ENCODE measurements around the gene SEMG2. TPM values are rescaled to one million over a fixed set of nuclear protein-coding genes. Genes with fewer than 3 reads are reported as not detected.

The SEMG2 gene
- total and polyA plus RNA-seq, 12 donors, result not detected

DNA sequence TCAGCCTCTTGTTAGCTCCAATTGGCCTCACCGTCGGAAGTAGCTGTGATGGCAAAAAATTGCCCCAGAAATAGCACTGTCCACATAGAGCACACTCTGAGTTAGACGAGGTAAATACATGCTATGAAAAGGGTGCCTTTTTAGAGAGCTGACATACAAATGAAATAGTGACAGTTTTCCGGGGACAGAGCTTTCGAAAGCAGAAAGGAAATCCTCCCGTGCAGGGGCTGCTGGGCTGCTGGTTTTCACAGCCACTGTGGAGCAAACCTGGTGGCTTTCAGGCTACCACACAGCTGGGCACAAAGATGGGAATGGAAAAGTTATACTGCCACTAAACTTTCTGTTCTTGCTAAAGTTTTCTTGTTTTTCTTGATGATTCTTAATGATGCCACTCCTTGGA lies 24.9 kb downstream of the SEMG2 start:
- peaks cover 27% of the 10 kb centered on the region for H3K27me3 ChIP-seq
- intact Hi-C loops (cut with DNase I), result no loop called here
- no peaks in the 10 kb centered on the region for H3K9me3 ChIP-seq (replicated peaks in 1 of 3)
- TF ChIP-seq, protein P1, sequence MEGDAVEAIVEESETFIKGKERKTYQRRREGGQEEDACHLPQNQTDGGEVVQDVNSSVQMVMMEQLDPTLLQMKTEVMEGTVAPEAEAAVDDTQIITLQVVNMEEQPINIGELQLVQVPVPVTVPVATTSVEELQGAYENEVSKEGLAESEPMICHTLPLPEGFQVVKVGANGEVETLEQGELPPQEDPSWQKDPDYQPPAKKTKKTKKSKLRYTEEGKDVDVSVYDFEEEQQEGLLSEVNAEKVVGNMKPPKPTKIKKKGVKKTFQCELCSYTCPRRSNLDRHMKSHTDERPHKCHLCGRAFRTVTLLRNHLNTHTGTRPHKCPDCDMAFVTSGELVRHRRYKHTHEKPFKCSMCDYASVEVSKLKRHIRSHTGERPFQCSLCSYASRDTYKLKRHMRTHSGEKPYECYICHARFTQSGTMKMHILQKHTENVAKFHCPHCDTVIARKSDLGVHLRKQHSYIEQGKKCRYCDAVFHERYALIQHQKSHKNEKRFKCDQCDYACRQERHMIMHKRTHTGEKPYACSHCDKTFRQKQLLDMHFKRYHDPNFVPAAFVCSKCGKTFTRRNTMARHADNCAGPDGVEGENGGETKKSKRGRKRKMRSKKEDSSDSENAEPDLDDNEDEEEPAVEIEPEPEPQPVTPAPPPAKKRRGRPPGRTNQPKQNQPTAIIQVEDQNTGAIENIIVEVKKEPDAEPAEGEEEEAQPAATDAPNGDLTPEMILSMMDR (IDR thresholded peaks at IDR 0.05), result no peak
- no peak for TF ChIP-seq POLR2A (IDR thresholded peaks at IDR 0.05)
- H3K4me3 ChIP-seq, result no peak overlapping the region
- no peaks in the 10 kb centered on the region for H3K4me1 ChIP-seq (replicated peaks in 1 of 2)
- H3K27ac ChIP-seq, result no peak overlapping the region
- WGBS, 4 donors, result 34 to 46% (median 40%) methylated on average over 6 of the region's 6 CpGs
- no peaks in the 10 kb centered on the region for H3K36me3 ChIP-seq (replicated peaks in 1 of 2)
- no peak for DNase-seq

DNA sequence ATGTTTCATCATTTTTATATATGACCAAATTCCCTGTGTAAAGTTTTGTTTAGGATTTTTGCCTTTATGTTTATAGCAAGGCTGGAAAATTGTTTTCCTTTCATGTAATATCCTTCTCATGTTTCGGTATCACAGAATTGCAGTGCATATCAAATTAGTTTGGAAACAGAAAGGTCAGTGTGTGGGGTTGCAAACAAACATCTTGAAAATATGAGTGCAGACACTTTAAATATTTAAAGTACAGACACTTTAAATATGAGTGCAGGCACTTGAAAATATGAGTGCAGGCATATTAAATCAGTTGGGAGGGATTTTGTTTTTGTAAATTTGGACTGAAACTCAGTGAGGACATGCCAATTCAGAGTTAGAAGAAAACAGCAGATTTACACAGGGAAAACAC lies 26.7 kb downstream of the SEMG2 start:
- WGBS, 4 donors, result 69 to 77% (median 75%) methylated on average over 1 of the region's 1 CpG
- H3K27me3 ChIP-seq, result peaks cover 30% of the 10 kb centered on the region
- no peak for TF ChIP-seq POLR2A (IDR thresholded peaks at IDR 0.05)
- TF ChIP-seq, protein P1 (IDR thresholded peaks at IDR 0.05), result no peak

DNA sequence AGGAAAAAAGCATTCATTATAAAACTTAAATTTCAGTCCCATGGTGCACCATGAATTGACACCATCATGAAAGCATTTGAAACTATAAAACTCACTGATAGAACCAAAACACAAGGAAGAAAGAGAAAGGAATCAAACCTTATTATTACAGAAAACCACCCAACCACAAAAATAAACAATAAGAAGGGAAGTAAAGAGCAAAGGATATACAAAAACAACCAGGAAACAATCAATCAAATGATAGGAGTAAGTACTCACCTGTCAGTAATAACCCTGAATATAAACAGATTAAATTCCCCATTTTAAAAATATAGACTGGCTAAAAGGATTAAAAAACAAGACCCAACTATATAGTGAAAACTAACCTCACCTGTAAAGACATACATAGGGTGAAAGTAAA lies 27.4 kb downstream of the SEMG2 start:
- TF ChIP-seq POLR2A (IDR thresholded peaks at IDR 0.05), result no peak
- TF ChIP-seq, protein P1 (IDR thresholded peaks at IDR 0.05), result no peak
- no peak overlapping the region for H3K4me3 ChIP-seq
- no peaks in the 10 kb centered on the region for H3K36me3 ChIP-seq (replicated peaks in 1 of 2)
- no peak for DNase-seq
- H3K4me1 ChIP-seq (replicated peaks in 1 of 2), result no peaks in the 10 kb centered on the region
- intact Hi-C loops (cut with DNase I), result no loop called here
- peaks cover 33% of the 10 kb centered on the region for H3K27me3 ChIP-seq
- H3K9me3 ChIP-seq (replicated peaks in 1 of 3), result no peaks in the 10 kb centered on the region
- H3K27ac ChIP-seq, result no peak overlapping the region

More for the DNA sequence above, 26.7 kb downstream of the SEMG2 start:
- Histone ChIP-seq H3K27ac (no peak overlapping the region), H3K4me1 (replicated peaks in 1 of 2) (no peaks in the 10 kb centered on the region), H3K9me3 (replicated peaks in 1 of 3) (no peaks in the 10 kb centered on the region), H3K36me3 (replicated peaks in 1 of 2) (no peaks in the 10 kb centered on the region), H3K4me3 (no peak overlapping the region)
- no peak for DNase-seq
- intact Hi-C loops (cut with DNase I), result no loop called here

DNA sequence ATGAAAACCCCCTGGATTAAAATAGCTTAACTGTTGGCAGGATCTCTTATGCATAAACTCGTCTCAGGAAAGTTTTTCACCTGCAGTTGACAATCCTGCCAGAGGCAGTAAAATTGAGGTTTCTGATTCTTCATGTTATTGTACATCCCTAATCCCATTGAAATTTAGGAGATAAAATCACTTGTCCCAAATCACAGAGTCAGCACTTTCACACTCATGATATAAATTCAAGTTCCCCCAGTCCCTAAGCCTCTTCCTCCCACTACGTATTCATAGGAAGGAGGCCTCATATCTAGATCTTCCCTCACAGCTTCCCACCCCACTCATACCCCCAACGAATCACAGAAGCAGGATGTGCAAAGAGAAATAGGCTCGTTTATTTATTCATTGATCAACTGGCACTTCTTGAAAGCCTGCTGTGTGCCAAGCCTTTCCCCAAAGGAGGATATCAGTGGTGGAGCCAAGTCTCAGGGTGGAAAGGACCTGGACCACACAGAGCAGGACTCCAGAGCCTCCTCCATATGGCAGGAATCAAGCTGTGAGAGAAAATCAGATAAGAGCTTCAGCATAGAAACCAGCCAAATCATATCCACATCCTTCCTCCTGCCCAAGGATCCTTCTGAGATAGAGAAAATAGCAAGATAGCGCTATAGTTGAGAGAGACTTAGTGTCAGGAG lies 30.8 kb downstream of the SEMG2 start:
- WGBS, 4 donors, result 42 to 54% (median 49%) methylated on average over 5 of the region's 5 CpGs
- no peak overlapping the region for H3K4me3 ChIP-seq
- H3K27me3 ChIP-seq, result peaks cover 8% of the 10 kb centered on the region
- H3K36me3 ChIP-seq (replicated peaks in 1 of 2), result no peaks in the 10 kb centered on the region
- H3K9me3 ChIP-seq (replicated peaks in 1 of 3), result no peaks in the 10 kb centered on the region
- TF ChIP-seq, protein P1 (IDR thresholded peaks at IDR 0.05), result no peak
- no peak for TF ChIP-seq POLR2A (IDR thresholded peaks at IDR 0.05)
- DNase-seq, result no peak
- intact Hi-C loops (cut with DNase I), result no loop called here
- H3K27ac ChIP-seq, result no peak overlapping the region
- H3K4me1 ChIP-seq (replicated peaks in 1 of 2), result no peaks in the 10 kb centered on the region
